Stimulated activated CD8-positive, alpha-beta memory T cell treated with anti-CD3 and anti-CD28 coated beads, Interleukin-15, amount 100 ng/mL, for 4 hours (primary cell): ENCODE measurements around the gene TRIM56.
"Not testable (repeated sequence)": the region's sequence is repeated elsewhere in the genome, so short reads cannot be mapped to it uniquely, and the experiment has no call there.

Experiments used
- DNase-seq, 2 donors: peaks; one replicate each; pipeline ENCODE4 v3.0.0-alpha.2; 2020; ENCODE audit warnings: low read depth in 2 of 2

The TRIM56 gene

GRCh38 chr7:101111261-101111660 lies 26.0 kb downstream of the TRIM56 start:
- DNase-seq = no peak

- no peak for DNase-seq
Measured at GRCh38 chr7:101112233-101112632, 27.0 kb downstream of the TRIM56 start.

GRCh38 chr7:101113140-101113539 lies 27.9 kb downstream of the TRIM56 start:
- not testable (repeated sequence) for DNase-seq

GRCh38 chr7:101113836-101114235 lies 28.6 kb downstream of the TRIM56 start:
- no peak for DNase-seq

GRCh38 chr7:101114492-101114891 lies 29.2 kb downstream of the TRIM56 start:
- no peak for DNase-seq

- DNase-seq = no peak
Measured at GRCh38 chr7:101115215-101115614, 29.9 kb downstream of the TRIM56 start.

- DNase-seq = no peak
Measured at GRCh38 chr7:101116898-101117297, 31.6 kb downstream of the TRIM56 start.

GRCh38 chr7:101118856-101119255 lies 33.6 kb downstream of the TRIM56 start:
- DNase-seq = no peak

- no peak for DNase-seq
Measured at GRCh38 chr7:101119876-101120275, 34.6 kb downstream of the TRIM56 start.

GRCh38 chr7:101120315-101120714 lies 35.0 kb downstream of the TRIM56 start:
- no peak for DNase-seq

- not testable (repeated sequence) for DNase-seq
Measured at GRCh38 chr7:101121631-101121990, 36.3 kb downstream of the TRIM56 start.

- DNase-seq = no peak
Measured at GRCh38 chr7:101121991-101122932, 37.0 kb downstream of the TRIM56 start.

- DNase-seq = no peak
Measured at GRCh38 chr7:101122933-101123702, 37.8 kb downstream of the TRIM56 start.

- DNase-seq = no peak
Measured at GRCh38 chr7:101123703-101124068, 38.4 kb downstream of the TRIM56 start.

GRCh38 chr7:101124376-101125056 lies 39.2 kb downstream of the TRIM56 start:
- no peak for DNase-seq

- DNase-seq = no peak
Measured at GRCh38 chr7:101125989-101126650, 40.8 kb downstream of the TRIM56 start.

- DNase-seq = peak; percentile 20 to 29
Measured at GRCh38 chr7:101126651-101127459, 41.6 kb downstream of the TRIM56 start, which contains the start of gene SERPINE1. SERPINE1 (plus strand) TSS chr7:101127104; CDS start chr7:101128394, 1,290 bp downstream.

GRCh38 chr7:101127460-101128039 lies 42.3 kb downstream of the TRIM56 start:
- DNase-seq = no peak

GRCh38 chr7:101128040-101128834 lies 43.0 kb downstream of the TRIM56 start:
- no peak for DNase-seq
